GM12878 (cell line): ENCODE data around the gene MGAT1.

Experiments used
- CEBPB ChIP-seq, 2 experiments: fragments of 150-350 bp in 1 of 2; IDR thresholded peaks; 2 replicates each; pipeline ENCODE4 v1.6.1; 2012 to 2014; ENCODE audit warnings: low read depth in 2 of 2, low read length in 2 of 2, borderline replicate concordance in 1 of 2, inconsistent platforms in 1 of 2
- CHD4 ChIP-seq: fragments of 200-600 bp; sonication (generic); IDR thresholded peaks from 2 replicates; pipeline ENCODE4 v1.6.1; 2016; ENCODE audit warnings: mild to moderate bottlenecking
- NFYB ChIP-seq: IDR thresholded peaks from 2 replicates; pipeline ENCODE4 v1.6.1; 2011; ENCODE audit warnings: low read depth, mild to moderate bottlenecking, low read length, improper control_type of control experiment, moderate library complexity; ENCODE audit not compliant: insufficient read depth
- RELA ChIP-seq: fragments of 450-650 bp; IDR thresholded peaks from 2 replicates; pipeline ENCODE4 v1.8.0; 2014; ENCODE audit warnings: borderline replicate concordance; ENCODE audit not compliant: partially characterized antibody
- TF ChIP-seq, protein P1 (sequence below): IDR thresholded peaks from 2 replicates; pipeline ENCODE4 v1.6.1; 2011; ENCODE audit warnings: mild to moderate bottlenecking, low read depth, low read length, moderate library complexity; ENCODE audit not compliant: insufficient replicate concordance

DNA sequence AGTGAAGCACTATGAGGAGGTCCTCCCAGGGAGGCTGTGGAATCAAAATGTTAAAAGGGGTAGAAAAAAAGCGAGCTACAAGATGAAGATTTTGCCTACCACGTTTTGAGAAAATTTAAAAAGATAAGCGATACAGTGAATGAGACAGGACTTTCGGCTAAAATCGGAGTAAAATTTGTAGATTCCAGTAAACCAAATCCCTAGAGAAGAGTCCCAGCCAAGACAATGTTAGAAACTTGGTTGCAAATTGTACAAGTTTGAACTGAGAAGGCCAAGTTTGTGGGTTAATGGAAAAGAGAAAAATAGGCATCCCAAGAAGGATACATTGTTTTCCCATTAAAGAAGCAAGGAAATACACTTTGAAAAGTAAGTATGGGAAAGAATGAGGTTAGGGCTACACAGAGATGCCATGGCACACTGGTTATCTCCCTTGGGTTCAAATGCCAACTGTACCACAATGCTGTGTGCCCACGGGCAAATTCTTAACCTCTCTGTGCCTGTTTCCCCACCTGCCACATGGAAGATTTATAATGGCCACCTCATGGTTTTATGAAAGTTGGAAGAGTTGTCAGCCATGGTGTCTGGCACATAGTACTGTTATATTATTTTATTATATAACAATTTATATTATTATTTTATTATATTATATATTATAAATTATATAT, 16.2 kb upstream of the MGAT1 start:
- TF ChIP-seq RELA, result no peak
- no peak for TF ChIP-seq CHD4
- TF ChIP-seq, protein P1, sequence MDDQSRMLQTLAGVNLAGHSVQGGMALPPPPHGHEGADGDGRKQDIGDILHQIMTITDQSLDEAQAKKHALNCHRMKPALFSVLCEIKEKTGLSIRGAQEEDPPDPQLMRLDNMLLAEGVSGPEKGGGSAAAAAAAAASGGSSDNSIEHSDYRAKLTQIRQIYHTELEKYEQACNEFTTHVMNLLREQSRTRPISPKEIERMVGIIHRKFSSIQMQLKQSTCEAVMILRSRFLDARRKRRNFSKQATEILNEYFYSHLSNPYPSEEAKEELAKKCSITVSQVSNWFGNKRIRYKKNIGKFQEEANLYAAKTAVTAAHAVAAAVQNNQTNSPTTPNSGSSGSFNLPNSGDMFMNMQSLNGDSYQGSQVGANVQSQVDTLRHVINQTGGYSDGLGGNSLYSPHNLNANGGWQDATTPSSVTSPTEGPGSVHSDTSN, result no peak
- TF ChIP-seq CEBPB (IDR thresholded peaks at IDR 0.05; ENCODE audit: borderline replicate concordance in 1 of 2, low read depth in 2 of 2, low read length in 2 of 2), result no peak
- no peak for TF ChIP-seq NFYB
